Tibial nerve (tissue), 4 donors: ENCODE results near the gene DUXA.

Experiments used
- CTCF ChIP-seq, 5 experiments: fragments of 200-600 bp in 3 of 5; fragments of 450-650 bp in 2 of 5; sonication (generic) in 3 of 5; IDR thresholded peaks; one replicate each; pipeline ENCODE4 v1.5.1; 2016 to 2019; ENCODE audit warnings: antibody characterized with exemption in 5 of 5, mild to moderate bottlenecking in 3 of 5, moderate library complexity in 2 of 5
- EP300 ChIP-seq, 2 donors: sonication (generic); formaldehyde crosslinking; IDR thresholded peaks; one replicate each; pipeline ENCODE4 v1.6.1; 2017; ENCODE audit warnings: antibody characterized with exemption in 2 of 2, mild to moderate bottlenecking in 1 of 2
- POLR2A ChIP-seq, 2 donors: fragments of 450-650 bp; IDR thresholded peaks; one replicate each; pipeline ENCODE4 v1.6.1; 2017; ENCODE audit warnings: antibody characterized with exemption in 2 of 2, mild to moderate bottlenecking in 2 of 2, moderate library complexity in 2 of 2

GRCh38 chr19:57167385-57167784 is at the start of gene DUXA:
- TF ChIP-seq CTCF (IDR thresholded peaks at IDR 0.05): no peak
- TF ChIP-seq EP300 (IDR thresholded peaks at IDR 0.05): no peak
- TF ChIP-seq POLR2A (IDR thresholded peaks at IDR 0.05): no peak
